Activated T-cell treated with anti-CD3 and anti-CD28 coated beads for 48 hours (primary cell): ENCODE results near the gene DOK7.

Experiments used
- DNase-seq: peaks from one replicate; pipeline ENCODE4 v3.0.0-alpha.2; 2020; ENCODE audit warnings: low read depth

The DOK7 gene

DNA sequence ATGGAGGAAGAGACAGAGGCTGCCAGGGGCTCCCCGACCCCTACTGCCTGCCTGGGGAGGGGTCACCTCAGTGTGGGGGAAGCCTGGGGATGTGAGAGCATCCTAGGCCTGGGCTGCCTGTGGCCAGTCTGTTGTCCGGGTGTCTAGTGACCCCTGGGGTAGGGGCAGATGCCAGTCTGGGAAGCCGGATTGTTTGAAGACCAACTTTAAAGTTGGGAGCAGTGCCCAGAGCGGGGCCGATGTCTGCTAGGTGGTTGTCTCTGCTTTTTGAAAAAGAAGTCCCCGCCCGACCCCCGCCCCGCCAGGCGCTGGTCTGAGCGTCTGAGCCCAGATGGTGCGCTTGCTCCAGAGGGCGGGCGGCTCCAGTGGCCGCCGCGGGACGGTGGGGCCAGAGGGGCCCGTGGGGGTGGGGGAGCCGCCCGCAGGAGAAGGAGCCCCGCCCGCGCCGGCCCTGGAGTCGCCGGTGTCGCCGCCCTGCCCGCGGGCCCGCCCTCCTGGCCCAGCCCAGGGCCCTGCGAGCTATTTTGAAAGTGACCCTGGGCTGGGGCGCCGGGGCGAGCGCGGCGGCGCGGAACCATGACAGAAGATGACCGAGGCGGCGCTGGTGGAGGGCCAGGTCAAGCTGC is at the start of gene DOK7:
Gene DOK7, plus strand, starts transcription at position 517 of the 626 bp plus-strand sequence. Its CDS starts 70 bp downstream, at position 587.
- DNase-seq: no peak

- no peak for DNase-seq
These were observed 49.3 kb upstream of the DOK7 start for GRCh38 chr4:3413675-3414420.

DNA sequence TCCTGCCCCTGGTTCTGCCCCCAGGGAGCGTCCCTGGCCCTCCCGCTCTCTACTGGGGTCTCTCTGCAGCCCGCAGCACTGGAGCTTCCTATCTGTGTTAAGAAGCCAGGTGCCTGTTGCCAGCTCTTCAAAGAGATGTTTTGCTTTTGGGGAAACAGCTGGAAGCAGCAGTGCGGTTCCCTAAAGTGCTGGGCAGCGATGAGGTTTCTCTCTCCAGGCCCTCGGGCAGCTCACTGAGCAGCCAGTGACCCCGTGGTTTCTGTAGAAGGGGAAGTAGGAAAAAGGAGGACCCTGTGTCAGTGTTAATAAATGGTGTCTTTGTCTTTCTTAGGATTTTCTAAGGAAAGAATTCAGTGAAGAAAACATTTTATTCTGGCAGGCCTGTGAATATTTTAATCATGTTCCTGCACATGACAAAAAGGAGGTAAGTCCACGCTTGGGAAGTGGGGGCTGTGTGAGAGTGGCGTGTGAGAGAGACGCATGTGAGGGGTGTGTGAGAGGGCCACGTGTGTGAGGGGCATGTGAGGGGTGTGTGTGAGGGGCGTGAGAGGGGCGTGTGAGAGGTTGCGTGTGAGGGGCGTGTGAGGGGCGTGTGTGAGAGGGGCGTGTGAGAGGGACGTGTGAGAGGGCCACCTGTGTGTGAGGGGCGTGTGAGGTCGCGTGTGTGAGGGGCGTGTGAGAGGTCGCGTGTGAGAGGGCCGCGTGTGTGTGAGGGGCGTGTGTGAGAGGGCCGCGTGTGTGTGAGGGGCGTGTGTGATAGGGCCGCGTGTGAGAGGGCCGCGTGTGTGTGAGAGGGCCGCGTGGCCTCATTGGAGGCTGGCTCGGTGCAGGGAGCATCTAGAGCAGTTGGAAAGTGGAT is 48.5 kb upstream of the DOK7 start:
- no peak for DNase-seq

DNA sequence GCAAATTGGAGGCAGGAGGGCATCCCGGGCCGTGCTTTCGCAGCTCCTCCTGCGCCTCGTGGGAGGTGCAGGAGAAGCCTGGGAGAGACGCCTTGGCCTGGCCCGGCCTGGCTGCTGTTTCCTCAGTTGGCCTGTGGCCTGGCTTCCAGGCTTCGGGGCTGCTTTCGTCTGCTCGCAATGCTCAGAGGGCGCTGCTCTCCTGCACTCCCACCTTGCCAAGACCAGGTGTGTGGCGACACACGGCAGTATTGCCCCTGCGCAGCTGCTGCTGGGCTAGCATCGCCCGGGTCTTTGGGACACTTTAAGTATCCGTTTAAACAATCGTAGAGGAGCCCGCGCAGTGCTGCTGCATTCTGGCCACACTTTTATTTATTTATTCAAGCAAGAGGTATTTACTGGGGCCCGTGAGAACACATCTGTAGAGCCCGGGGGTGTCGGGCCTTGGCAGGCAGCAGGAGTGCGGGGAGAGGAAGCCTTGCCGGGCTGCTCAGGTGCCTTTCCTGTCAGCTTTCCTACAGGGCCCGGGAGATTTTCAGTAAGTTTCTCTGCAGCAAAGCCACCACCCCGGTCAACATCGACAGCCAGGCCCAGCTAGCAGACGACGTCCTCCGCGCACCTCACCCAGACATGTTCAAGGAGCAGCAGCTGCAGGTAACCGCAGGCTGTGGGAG is 47.5 kb upstream of the DOK7 start:
- no peak for DNase-seq

DNA sequence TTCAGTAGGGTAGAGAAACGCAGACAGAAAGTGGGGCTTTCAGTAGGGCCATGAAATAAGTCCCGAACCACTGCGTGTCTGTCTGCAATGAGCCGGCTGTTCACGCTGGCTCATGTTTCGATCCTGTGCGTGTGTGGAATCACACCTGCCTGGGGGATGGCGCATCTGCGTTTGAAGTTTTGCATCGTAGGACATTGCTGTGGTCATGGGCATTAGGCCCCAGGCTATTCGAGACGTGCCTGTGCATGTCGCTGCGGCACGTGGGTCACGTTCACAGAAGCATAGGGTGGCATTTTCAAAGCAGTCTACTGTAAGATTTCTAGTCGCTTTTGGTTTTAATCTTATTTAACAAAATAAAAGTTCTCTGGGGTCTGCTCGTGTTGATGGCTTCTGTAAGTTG is 46.8 kb upstream of the DOK7 start:
- DNase-seq: no peak

- no peak for DNase-seq
These were observed 46.3 kb upstream of the DOK7 start for GRCh38 chr4:3416821-3417221.

- DNase-seq: no peak
These were observed 45.7 kb upstream of the DOK7 start for GRCh38 chr4:3417448-3417847.

GRCh38 chr4:3418029-3418762 is 44.9 kb upstream of the DOK7 start:
- DNase-seq: no peak

- DNase-seq: no peak
These were observed 43.1 kb upstream of the DOK7 start for GRCh38 chr4:3419836-3420605.

DNA sequence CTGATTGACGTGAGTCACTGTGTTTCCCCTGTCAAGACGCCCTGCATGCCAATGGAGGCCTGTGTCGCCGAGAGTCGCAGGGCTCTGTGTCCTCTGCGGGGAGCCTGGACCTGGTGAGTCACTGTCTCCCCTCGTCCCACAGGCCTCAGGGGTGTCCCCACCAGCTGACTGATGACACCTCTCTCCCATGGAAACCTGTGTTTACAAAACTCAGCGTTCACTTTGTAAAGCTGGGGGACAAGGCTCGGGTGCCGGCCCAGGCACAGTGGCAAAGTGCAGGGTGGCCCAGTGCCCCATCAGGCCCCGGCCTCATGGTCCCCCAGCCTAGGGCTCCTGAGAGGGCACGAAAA is 42.5 kb upstream of the DOK7 start:
- no peak for DNase-seq

DNA sequence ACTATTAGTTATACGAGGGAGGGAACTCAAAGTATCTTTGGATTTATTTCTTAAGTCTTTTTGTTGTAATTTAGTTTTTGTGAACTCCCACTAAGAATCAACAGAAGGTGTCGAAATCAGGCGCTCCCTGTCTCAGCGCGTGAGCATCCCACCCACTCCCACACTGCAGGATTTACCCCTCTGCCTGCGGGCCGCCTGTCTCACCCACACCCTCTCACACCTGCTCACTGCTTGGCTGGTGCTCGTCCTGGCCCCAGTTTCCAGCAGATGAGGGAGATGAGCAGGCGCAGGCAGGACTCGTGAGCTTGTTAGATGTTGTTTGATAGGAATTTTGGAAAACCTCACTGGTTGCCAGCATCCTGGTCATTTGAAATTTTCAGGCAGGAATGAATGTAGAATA is 42.1 kb upstream of the DOK7 start:
- DNase-seq: no peak

DNA sequence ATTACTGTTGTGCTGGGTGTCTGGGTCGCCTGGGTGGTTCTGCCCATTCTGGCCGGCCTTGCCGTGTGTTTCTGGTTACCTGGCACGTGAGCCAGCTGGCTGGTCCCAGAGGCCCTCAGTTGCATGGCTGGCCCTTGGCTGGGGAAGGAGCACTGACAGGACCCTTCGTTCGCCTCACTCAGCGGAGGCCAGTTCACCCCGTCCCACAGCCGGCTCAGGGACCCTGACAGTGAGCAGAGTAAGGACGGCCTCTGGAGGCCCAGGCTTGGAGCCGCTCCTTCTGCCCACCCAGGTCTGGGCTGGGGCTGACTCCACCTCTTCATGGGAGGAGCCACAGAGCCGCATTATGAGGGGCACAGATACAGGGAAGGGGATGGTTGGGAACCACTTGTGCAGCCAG is 41.6 kb upstream of the DOK7 start:
- no peak for DNase-seq

GRCh38 chr4:3422241-3422801 is 40.8 kb upstream of the DOK7 start:
- DNase-seq: no peak

DNA sequence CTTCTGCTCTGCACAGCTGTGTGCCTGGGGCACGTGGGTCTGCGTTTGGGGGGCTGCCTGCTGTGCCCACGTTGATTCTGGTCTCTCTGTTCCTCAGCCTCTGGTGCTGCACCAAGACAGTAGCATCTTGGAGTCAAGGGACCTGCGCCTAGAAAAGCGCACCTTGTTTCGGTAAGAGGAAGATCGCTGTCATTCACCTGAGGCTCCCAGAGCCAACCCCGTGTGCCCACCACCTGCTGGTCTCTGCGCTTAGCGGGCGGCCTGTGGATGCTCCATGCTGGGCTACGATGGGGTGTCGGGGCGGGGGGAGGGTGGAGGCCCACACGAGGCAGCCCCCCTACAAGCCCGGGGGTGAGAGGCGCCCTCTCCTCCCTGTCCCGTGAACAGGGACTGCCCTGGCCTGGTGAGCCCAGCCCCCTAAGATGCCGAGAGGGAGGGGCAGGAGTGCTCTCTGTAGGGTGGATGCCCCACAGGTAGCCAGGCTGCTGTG is 40.3 kb upstream of the DOK7 start:
- no peak for DNase-seq

GRCh38 chr4:3423406-3423805 is 39.7 kb upstream of the DOK7 start:
- no peak for DNase-seq

DNA sequence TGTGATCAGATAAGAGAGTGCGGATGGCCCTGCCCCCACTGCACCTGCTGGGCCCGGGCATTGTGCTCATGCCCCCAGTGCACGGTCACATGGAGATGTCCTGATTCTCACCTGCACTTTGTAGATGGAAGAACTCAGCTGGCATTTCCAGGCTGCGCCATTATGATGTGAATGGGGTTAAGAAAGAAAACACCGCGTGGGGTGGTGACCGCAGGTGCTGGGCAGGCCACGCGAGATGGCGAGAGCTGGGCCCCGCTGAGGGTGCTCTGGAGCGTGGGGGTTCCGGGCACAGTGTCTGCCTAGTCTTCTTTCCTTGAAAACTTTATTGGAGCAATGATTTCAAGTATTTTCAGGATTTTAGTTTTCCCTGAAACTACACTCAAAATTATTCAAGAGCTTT is 39.2 kb upstream of the DOK7 start:
- no peak for DNase-seq

DNA sequence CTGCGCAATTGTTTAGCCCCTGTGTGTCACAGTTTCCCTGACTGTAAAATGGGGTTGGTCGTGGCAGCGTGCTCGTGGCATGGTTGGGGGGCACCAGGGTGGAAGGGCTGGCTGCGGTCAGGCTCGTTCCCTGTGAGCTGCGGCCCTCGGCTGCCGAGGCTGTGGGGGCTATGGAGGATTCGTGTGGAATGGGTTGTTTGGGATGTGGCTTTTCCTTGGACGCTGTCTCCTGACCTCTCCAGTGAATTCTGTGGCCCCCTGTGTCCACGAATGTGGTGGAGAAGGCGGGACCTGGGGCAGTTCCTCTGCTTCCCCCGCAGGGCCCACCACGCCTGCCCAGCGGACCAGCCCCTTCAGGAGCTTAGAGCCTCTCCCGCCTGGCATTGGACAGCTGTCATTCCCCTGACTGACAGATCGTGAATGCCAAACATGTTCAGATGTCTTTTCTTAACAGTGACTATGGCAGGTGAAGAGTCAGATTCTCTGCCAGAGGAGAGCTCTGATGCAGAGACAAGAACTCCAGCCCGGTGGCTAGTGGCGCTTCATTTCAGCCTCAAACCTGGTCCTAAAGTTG is 38.5 kb upstream of the DOK7 start:
- no peak for DNase-seq

DNA sequence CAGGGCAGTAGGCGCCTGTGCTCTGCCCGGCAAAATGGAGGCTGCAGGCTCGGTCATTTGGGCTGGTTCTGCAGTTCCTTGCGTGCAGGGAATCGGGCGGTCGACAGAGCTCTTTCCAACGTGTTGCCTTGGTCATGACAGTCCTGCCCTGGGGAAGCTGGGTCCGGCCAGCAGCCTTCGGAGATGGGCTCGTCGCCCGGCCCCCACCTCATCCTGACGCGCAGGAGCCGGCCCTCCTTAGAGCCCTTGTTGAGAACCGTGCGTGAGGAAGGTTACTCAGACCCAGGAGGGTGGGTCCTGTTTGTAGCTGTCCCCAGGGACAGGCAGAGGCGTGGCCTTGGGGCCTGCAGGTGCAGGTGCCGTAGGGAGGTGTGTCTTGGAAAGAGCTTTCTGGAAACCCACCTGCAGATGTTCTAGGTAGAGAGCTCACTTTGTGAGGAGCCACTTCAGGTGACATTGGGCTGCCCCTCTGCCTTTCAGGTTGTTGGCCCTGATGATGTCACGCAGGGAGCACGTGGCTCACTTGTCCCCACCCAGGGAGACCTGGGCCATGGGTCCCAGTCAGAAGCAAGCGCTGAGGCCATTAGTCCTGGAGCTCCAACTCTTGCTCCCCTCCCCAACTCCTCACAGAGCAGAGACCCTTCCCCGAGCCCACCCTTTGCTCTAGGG is 36.5 kb upstream of the DOK7 start:
- DNase-seq: no peak

DNA sequence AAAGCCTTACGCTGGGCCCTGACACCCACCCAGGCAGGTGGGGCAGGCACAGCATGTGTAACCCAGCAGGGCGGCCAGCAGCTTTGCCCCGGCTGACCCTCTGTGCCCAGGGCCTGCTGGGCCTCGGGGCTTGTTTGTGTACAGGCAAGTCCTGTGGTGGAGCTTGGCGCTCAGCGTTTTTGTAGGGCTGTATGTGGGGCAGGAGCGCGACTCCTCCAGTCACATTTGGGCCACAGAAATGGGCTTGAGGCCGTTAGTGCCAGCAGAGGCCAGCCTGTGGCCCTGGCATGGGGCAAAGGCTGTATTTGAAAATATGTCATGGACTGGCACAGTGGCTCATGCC is 36.0 kb upstream of the DOK7 start:
- DNase-seq: no peak
